GM18861 (cell line): ENCODE results near the gene NCOA1.
A peak's percentile ranks its signal among the peaks of the same experiment; 100 is the strongest.
"Not testable (repeated sequence)": the region's sequence is repeated elsewhere in the genome, so short reads cannot be mapped to it uniquely, and the experiment has no call there.

Source experiments
- ATAC-seq: cut with Tn5 transposase; IDR thresholded peaks from one replicate; pipeline ENCODE4 v1.9.1; 2021; ENCODE audit not compliant: unreplicated experiment

NCOA1 gene

GRCh38 chr2:24571828-24572442, 80.9 kb downstream of the NCOA1 start:
- no peak for ATAC-seq

GRCh38 chr2:24576146-24576545, 85.1 kb downstream of the NCOA1 start:
- ATAC-seq, result no peak

- no peak for ATAC-seq
Observed at GRCh38 chr2:24576617-24577016, 85.6 kb downstream of the NCOA1 start.

GRCh38 chr2:24577481-24577880, 86.4 kb downstream of the NCOA1 start:
- ATAC-seq, result peak; percentile 67

- no peak for ATAC-seq
Observed at GRCh38 chr2:24579053-24579803, 88.2 kb downstream of the NCOA1 start.

- no peak for ATAC-seq
Observed at GRCh38 chr2:24580561-24580960, 89.5 kb downstream of the NCOA1 start.

- ATAC-seq, result not testable (repeated sequence)
Observed at GRCh38 chr2:24581971-24582370, 90.9 kb downstream of the NCOA1 start.

GRCh38 chr2:24586955-24587354, 95.9 kb downstream of the NCOA1 start:
- ATAC-seq, result peak; percentile 71

- no peak for ATAC-seq
Observed at GRCh38 chr2:24588294-24588693, 97.2 kb downstream of the NCOA1 start.

- no peak for ATAC-seq
Observed at GRCh38 chr2:24592441-24593100, 101.5 kb downstream of the NCOA1 start.

GRCh38 chr2:24594283-24594682, 103.2 kb downstream of the NCOA1 start:
- ATAC-seq, result no peak

GRCh38 chr2:24597181-24597870, 106.3 kb downstream of the NCOA1 start:
- ATAC-seq, result no peak

GRCh38 chr2:24600140-24600539, 109.1 kb downstream of the NCOA1 start:
- not testable (repeated sequence) for ATAC-seq

GRCh38 chr2:24611631-24612030, 120.6 kb downstream of the NCOA1 start:
- no peak for ATAC-seq

GRCh38 chr2:24613154-24613814, 122.2 kb downstream of the NCOA1 start:
- ATAC-seq, result peak; percentile 52

- no peak for ATAC-seq
Observed at GRCh38 chr2:24616616-24617015, 125.6 kb downstream of the NCOA1 start.

- ATAC-seq, result no peak
Observed at GRCh38 chr2:24617424-24617823, 126.4 kb downstream of the NCOA1 start.

GRCh38 chr2:24618144-24618543, 127.1 kb downstream of the NCOA1 start:
- no peak for ATAC-seq

- ATAC-seq, result no peak
Observed at GRCh38 chr2:24618680-24619079, 127.6 kb downstream of the NCOA1 start.

- ATAC-seq, result no peak
Observed at GRCh38 chr2:24620936-24621335, 129.9 kb downstream of the NCOA1 start.
